NT2/D1 (cell line): ENCODE results near the gene ERC2.

Experiments used
- DNase-seq: peaks from one replicate; pipeline ENCODE4 v3.0.0-alpha.2; 2011; ENCODE audit warnings: low read depth, low spot score
- H3K27me3 ChIP-seq: 2 replicates; pipeline ENCODE4 v1.6.0; 2011; ENCODE audit warnings: mild to moderate bottlenecking; ENCODE audit not compliant: insufficient read length, insufficient read depth
- H3K36me3 ChIP-seq: 2 replicates; pipeline ENCODE4 v1.6.1; 2011; ENCODE audit warnings: mild to moderate bottlenecking, low read length, mixed read lengths; ENCODE audit not compliant: insufficient read depth, insufficient read length
- H3K4me1 ChIP-seq: 2 replicates; pipeline ENCODE4 v1.5.1; 2011; ENCODE audit not compliant: insufficient read depth, insufficient read length
- H3K4me3 ChIP-seq: 2 replicates; pipeline ENCODE4 v1.5.1; 2011; ENCODE audit warnings: low read depth; ENCODE audit not compliant: insufficient read length
- H3K9ac ChIP-seq: 2 replicates; pipeline ENCODE4 v1.6.0; 2011; ENCODE audit warnings: low read depth; ENCODE audit not compliant: insufficient read length
- H3K9me3 ChIP-seq: 2 replicates; pipeline ENCODE4 v1.5.1; 2011; ENCODE audit warnings: mild to moderate bottlenecking, low read length; ENCODE audit not compliant: insufficient read depth
- SUZ12 ChIP-seq: IDR thresholded peaks from 2 replicates; pipeline ENCODE4 v1.6.1; 2011; ENCODE audit not compliant: insufficient read length, insufficient read depth; ENCODE audit errors: extremely low read depth
- YY1 ChIP-seq: IDR thresholded peaks from 2 replicates; pipeline ENCODE4 v1.6.1; 2011; ENCODE audit not compliant: insufficient read length, insufficient read depth
- ZNF274 ChIP-seq: IDR thresholded peaks from 2 replicates; pipeline ENCODE4 v1.6.1; 2011; ENCODE audit warnings: mild to moderate bottlenecking, low read depth, low read length

Gene ERC2

DNA sequence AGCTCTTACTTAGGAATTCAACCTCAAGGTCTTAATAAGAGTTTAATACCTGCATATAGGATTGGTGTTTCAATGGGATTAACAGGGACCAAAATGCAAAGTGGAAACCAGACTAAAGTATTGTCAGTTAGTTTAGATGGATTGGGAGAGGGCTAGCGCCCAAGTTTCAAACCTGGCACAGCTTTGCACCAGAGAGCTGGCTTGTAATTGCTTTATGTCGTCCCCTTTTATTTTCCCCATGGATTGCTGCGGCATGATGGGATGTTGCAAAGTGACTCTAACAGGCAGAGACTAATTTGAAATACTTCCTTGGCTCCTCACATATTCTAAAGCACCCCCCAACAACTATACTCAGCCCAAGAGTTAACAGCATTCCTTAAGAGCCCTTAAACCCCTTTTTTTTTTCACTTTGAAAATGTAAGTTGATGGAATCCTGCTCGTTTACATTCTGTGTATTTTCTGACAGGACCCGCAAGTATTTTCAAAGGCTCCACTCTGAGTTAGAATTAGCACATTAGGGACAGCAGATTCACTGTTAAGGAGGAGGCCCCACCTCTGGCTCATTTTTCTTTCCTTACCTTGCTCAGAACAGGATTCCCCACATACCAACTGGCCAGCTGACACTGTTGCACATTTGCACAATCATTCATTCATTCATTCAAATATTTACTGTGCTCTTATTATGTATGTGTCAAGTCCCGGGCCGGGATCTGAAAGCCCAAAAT is 214.2 kb downstream of the ERC2 start:
- Histone ChIP-seq H3K9me3 (no peaks in the 10 kb centered on the region), H3K4me1 (no peaks in the 10 kb centered on the region), H3K4me3 (no peak overlapping the region), H3K27me3 (no peaks in the 10 kb centered on the region), H3K36me3 (no peaks in the 10 kb centered on the region), H3K9ac (no peak overlapping the region)
- no peak for TF ChIP-seq ZNF274
- no peak for TF ChIP-seq YY1
- no peak for TF ChIP-seq SUZ12
- DNase-seq, result no peak

DNA sequence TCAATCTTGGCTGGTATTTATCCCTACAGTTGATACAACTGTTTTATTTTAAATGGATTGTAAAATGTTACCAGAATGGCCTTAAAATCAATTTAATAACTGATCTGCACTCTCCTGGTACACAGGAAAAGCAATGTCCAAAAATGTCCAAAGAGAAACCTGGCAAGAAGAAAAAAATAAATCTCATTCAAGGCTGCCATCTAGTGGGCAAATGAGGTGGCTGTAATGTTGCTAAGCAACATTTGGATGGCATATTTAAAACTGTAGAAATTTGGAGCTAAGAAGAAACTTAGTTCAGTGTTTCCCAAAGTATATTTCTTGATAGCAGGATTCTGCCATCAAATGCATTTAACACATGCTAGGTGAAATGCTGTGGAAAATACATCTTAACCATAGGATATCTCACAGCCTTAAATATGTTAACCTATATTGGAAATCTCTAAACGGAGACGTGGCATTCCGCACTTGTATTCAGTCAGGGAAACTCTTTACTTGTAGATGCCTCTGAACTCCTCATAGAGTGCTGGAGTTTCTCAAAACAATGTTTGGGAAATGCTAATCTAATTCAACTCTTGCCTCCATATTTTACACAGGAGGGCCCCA is 216.8 kb downstream of the ERC2 start:
- peak; percentile 39 for DNase-seq
- Histone ChIP-seq H3K9ac (no peak overlapping the region), H3K4me1 (no peaks in the 10 kb centered on the region), H3K27me3 (no peaks in the 10 kb centered on the region), H3K36me3 (no peaks in the 10 kb centered on the region), H3K4me3 (no peak overlapping the region), H3K9me3 (no peaks in the 10 kb centered on the region)
- TF ChIP-seq SUZ12 (no peak), ZNF274 (no peak), YY1 (no peak)

DNA sequence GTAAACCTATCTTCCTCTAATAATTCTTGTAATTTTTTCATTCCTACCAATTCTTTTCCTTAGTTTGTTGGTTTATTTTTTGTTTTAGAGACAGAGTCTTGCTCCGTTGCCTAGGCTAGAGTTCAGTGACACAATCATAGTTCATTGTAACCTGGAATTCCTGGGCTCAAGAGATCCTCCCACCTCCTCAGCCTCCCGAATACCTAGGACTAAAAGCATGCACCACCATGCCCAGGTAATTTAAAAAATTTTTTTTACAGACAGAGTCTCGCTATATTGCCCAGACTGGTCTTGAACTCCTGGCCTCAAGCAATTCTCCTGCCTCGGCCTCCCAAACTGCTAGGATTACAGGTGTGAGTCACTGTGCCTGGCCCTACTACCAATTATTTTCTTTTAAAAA is 220.2 kb downstream of the ERC2 start:
- no peaks in the 10 kb centered on the region for H3K4me1 ChIP-seq
- no peaks in the 10 kb centered on the region for H3K27me3 ChIP-seq
- no peak overlapping the region for H3K4me3 ChIP-seq
- DNase-seq, result no peak
- no peak for TF ChIP-seq SUZ12
- no peak for TF ChIP-seq YY1
- no peaks in the 10 kb centered on the region for H3K9me3 ChIP-seq
- H3K36me3 ChIP-seq, result no peaks in the 10 kb centered on the region
- H3K9ac ChIP-seq, result no peak overlapping the region

DNA sequence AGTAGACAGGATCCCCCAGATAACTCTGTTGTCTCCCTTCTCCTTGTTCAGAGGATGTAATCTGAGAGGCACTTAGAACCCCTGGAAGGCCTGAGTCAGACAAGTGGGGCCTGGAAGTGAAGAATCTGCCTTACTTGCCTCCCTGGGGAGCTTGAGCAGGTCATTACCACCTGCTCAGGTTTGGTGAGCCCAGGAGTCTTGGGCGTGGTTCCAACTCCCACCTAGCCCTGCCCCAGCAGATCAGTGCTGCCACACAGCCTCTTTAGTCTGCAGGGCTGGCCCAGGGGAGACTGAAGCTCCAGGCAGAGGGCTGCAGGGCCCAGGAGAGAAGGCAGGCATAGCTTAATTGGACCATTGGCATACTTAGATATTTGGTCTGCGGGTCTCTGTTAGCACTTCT is 230.0 kb downstream of the ERC2 start:
- no peak for DNase-seq
- TF ChIP-seq YY1 (no peak), SUZ12 (no peak), ZNF274 (no peak)
- Histone ChIP-seq H3K4me1 (no peaks in the 10 kb centered on the region), H3K9ac (no peak overlapping the region), H3K27me3 (no peaks in the 10 kb centered on the region), H3K9me3 (no peaks in the 10 kb centered on the region), H3K4me3 (no peak overlapping the region), H3K36me3 (no peaks in the 10 kb centered on the region)

DNA sequence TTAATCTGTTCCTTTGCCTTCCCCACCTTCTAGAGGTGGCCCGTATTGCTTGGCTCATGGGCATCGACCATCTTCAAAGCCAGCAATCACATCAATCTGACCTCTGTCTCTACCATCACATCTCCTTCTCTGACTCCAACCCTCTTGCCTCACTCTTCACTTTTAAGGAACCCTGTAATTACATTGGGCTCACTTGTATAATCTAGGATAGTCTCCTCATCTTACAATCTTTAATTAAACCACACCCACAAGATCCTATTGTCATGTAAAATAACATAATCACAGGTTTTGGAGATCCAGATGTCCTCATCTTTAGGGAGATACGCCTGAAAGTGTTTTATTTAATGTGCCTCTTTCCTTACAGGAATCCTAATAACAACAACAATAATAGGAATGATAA is 234.5 kb downstream of the ERC2 start:
- DNase-seq, result no peak
- Histone ChIP-seq H3K4me3 (no peak overlapping the region), H3K9me3 (no peaks in the 10 kb centered on the region), H3K36me3 (no peaks in the 10 kb centered on the region), H3K27me3 (no peaks in the 10 kb centered on the region), H3K4me1 (no peaks in the 10 kb centered on the region), H3K9ac (no peak overlapping the region)
- TF ChIP-seq ZNF274 (no peak), YY1 (no peak), SUZ12 (no peak)

DNA sequence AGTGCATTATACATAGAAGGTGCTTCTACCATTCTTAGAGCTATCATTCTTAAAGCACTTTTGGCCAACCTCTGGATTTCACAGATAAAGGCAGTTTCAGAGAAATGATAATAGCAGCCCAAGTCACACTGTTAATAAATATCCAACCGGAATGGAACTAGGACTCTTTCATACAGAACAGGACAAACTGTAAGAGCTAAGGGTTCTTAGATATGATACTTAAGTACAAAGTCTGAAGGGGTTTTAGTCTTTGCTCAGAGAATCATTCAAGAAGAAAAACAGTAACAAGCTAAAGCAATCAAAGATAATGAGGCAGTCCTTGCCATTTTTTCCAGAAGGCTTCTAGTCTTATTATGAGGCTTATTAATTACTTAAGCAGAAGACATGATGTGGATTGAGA is 239.0 kb downstream of the ERC2 start:
- Histone ChIP-seq H3K27me3 (no peaks in the 10 kb centered on the region), H3K36me3 (no peaks in the 10 kb centered on the region), H3K4me3 (no peak overlapping the region), H3K9me3 (no peaks in the 10 kb centered on the region), H3K9ac (no peak overlapping the region), H3K4me1 (no peaks in the 10 kb centered on the region)
- no peak for TF ChIP-seq SUZ12
- no peak for TF ChIP-seq ZNF274
- no peak for TF ChIP-seq YY1
- no peak for DNase-seq

DNA sequence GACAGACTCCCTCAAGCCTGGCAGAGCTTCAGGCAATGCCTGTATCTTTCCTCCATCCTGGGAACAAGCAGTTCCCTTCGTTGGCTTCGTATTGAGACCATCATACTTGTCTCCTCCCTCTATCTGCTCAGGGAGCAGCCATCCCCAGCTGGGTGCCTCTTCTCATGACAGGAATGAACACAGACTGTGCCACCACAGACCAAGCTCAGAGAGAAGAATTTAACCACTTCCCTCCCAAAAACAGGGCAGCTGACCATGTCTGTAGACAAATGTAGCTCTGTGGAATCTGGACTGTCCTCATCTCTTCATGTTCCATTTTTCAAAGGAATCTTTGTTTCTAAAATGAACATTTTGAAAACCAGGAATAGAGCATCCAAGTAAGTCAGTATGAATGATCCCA is 245.4 kb downstream of the ERC2 start:
- H3K27me3 ChIP-seq, result no peaks in the 10 kb centered on the region
- no peak for DNase-seq
- H3K9me3 ChIP-seq, result no peaks in the 10 kb centered on the region
- peaks cover 2% of the 10 kb centered on the region for H3K4me1 ChIP-seq
- no peak overlapping the region for H3K9ac ChIP-seq
- H3K36me3 ChIP-seq, result no peaks in the 10 kb centered on the region
- no peak for TF ChIP-seq SUZ12
- H3K4me3 ChIP-seq, result no peak overlapping the region
